ENCODE results near the gene NFATC2IP. TPM values are rescaled to one million over a fixed set of nuclear protein-coding genes. Genes with fewer than 3 reads are reported as not detected.

The NFATC2IP gene
- total RNA-seq, 1 donor from 2014 or later, result 63.9 TPM

GRCh38 chr16:28984619-28985135, 33.9 kb downstream of the NFATC2IP start, which contains the start of gene LAT:
Gene LAT, plus strand, starts transcription at chr16:28985052. Its CDS starts 366 bp downstream, at chr16:28985418.
- no peaks in the 10 kb centered on the region for H3K4me1 Mint-ChIP-seq
- no peaks in the 10 kb centered on the region for H3K27me3 Mint-ChIP-seq (ENCODE audit: low read depth)
- no peak within 1 kb of the TSS for H3K27ac Mint-ChIP-seq (ENCODE audit: unreplicated experiment)
- H3K9me3 Mint-ChIP-seq, result no peaks in the 10 kb centered on the region
- H3K4me3 Mint-ChIP-seq, result no peak within 1 kb of the TSS
- no peak for TF ChIP-seq CTCF (conservative IDR thresholded peaks at IDR 0.05)
- no peak for DNase-seq (ENCODE audit: low read depth, low spot score)
- peaks cover 15% of the 10 kb centered on the region for H3K36me3 Mint-ChIP-seq (ENCODE audit: low read depth)

DNA sequence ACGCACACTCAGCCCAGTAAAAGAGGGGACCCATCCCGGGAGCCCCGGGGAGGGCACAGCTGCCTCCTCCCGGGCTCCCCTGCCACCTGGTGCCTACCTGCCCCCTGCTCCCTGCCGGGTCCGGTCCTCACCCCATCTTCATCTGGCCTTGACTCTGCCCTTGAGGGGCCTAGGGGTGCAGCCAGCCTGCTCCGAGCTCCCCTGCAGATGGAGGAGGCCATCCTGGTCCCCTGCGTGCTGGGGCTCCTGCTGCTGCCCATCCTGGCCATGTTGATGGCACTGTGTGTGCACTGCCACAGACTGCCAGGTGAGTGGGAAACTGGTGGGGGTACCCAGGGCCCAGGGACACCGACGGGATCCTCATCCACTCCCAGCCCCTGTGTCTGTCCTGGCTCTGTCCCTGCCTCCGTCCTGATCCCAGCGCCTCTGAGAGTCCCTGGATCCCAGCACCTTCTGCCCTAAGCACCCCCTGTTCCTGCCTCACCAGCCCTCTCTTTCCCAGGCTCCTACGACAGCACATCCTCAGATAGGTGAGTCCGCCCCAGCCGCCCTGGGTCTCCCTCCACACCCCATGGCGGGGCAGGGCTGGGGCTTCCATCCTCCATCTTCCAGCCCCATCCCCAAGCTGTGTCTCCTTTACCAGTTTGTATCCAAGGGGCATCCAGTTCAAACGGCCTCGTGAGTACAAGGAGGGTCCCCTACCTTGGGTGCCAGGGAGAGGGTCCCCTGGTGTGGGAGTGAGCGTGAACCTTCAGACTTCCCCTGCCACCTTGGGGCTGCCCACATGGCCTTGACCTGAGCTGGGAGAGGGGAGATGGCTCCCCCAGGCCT, 34.7 kb downstream of the NFATC2IP start:
- Mint-ChIP-seq H3K9me3 (no peaks in the 10 kb centered on the region), H3K36me3 (ENCODE audit: low read depth) (peaks cover 15% of the 10 kb centered on the region), H3K27me3 (ENCODE audit: low read depth) (no peaks in the 10 kb centered on the region), H3K4me1 (no peaks in the 10 kb centered on the region), H3K4me3 (no peak overlapping the region), H3K27ac (ENCODE audit: unreplicated experiment) (no peak overlapping the region)
- TF ChIP-seq CTCF (conservative IDR thresholded peaks at IDR 0.05), result no peak
- DNase-seq (ENCODE audit: low read depth, low spot score), result no peak

DNA sequence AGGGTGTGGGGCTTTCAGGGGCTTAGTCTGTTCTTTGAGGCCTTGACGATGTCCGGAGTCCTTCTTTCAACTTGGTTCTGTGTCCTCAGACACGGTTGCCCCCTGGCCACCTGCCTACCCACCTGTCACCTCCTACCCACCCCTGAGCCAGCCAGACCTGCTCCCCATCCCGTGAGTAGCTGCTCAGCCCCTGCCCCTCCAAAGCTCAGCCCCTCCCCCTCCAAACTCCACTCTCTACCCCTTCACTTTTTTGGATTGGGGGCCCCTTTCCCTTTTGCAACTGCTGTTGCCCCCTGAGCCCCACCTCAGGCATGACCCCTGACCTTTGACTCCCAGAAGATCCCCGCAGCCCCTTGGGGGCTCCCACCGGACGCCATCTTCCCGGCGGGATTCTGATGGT, 35.3 kb downstream of the NFATC2IP start:
- Mint-ChIP-seq H3K9me3 (no peaks in the 10 kb centered on the region), H3K36me3 (ENCODE audit: low read depth) (peaks cover 15% of the 10 kb centered on the region), H3K27ac (ENCODE audit: unreplicated experiment) (no peak overlapping the region), H3K4me3 (no peak overlapping the region), H3K27me3 (ENCODE audit: low read depth) (no peaks in the 10 kb centered on the region), H3K4me1 (no peaks in the 10 kb centered on the region)
- TF ChIP-seq CTCF (conservative IDR thresholded peaks at IDR 0.05), result no peak
- DNase-seq (ENCODE audit: low read depth, low spot score), result no peak

DNA sequence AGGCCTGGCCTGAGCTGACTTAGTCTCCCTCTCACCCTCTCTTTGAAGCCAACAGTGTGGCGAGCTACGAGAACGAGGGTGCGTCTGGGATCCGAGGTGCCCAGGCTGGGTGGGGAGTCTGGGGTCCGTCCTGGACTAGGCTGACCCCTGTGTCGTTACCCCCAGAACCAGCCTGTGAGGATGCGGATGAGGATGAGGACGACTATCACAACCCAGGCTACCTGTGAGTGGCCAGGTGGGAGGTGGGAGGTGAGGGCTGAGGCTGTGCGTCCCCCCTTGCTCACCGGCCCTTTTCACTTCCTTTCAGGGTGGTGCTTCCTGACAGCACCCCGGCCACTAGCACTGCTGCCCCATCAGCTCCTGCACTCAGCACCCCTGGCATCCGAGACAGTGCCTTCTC, 35.8 kb downstream of the NFATC2IP start:
- no peaks in the 10 kb centered on the region for H3K27me3 Mint-ChIP-seq (ENCODE audit: low read depth)
- DNase-seq (ENCODE audit: low read depth, low spot score), result no peak
- TF ChIP-seq CTCF (conservative IDR thresholded peaks at IDR 0.05), result no peak
- H3K27ac Mint-ChIP-seq (ENCODE audit: unreplicated experiment), result no peak overlapping the region
- no peaks in the 10 kb centered on the region for H3K4me1 Mint-ChIP-seq
- H3K4me3 Mint-ChIP-seq, result no peak overlapping the region
- peaks cover 15% of the 10 kb centered on the region for H3K36me3 Mint-ChIP-seq (ENCODE audit: low read depth)
- no peaks in the 10 kb centered on the region for H3K9me3 Mint-ChIP-seq

DNA sequence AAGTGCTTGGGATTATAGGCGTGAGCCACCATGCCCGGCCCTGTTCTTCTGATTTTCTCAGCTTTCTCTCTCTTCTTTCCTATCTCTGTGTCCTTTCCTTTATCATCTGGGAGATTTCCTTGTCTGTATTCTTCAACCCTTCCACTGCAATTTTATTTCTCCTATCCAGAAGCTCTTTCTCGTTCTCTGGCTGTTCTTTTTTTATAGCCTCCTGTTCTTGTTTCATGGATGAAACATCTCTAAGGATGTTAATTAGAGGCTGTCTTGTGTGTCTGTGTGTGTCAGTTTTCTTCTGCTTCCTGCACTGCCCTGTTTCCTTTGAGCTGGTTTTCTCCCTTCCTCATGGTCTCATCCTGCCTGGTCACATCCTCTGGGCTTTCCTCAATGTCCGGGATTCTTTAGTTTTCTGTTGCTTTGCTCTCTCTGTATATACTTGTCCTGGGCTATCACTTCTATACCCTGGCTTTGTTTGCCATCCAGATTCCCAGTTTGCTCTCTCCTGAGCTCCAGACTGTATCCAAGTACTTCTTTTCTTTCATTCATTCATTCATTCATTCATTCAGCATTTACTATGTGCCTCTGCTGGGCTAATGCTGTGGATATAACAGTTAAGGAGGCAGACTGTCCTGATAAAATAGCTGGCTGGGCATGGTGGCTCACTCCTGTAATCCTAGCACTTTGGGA, 36.6 kb downstream of the NFATC2IP start:
- H3K36me3 Mint-ChIP-seq (ENCODE audit: low read depth), result peaks cover 12% of the 10 kb centered on the region
- DNase-seq (ENCODE audit: low read depth, low spot score), result no peak
- no peak overlapping the region for H3K27ac Mint-ChIP-seq (ENCODE audit: unreplicated experiment)
- no peaks in the 10 kb centered on the region for H3K27me3 Mint-ChIP-seq (ENCODE audit: low read depth)
- no peak for TF ChIP-seq CTCF (conservative IDR thresholded peaks at IDR 0.05)
- H3K9me3 Mint-ChIP-seq, result no peaks in the 10 kb centered on the region
- no peaks in the 10 kb centered on the region for H3K4me1 Mint-ChIP-seq
- H3K4me3 Mint-ChIP-seq, result no peak overlapping the region

Measured in neural crest cell (in vitro differentiated cells).